Stimulated activated CD4-positive, alpha-beta T cell treated with anti-CD3 and anti-CD28 coated beads, Interleukin-15, amount 100 ng/mL, for 48 hours (primary cell): ENCODE measurements around the gene EPHA2.

ENCODE experiments used
- DNase-seq, 2 donors: peaks; one replicate each; pipeline ENCODE4 v3.0.0-alpha.2; 2020; ENCODE audit warnings: low read depth in 2 of 2

EPHA2 gene

DNA sequence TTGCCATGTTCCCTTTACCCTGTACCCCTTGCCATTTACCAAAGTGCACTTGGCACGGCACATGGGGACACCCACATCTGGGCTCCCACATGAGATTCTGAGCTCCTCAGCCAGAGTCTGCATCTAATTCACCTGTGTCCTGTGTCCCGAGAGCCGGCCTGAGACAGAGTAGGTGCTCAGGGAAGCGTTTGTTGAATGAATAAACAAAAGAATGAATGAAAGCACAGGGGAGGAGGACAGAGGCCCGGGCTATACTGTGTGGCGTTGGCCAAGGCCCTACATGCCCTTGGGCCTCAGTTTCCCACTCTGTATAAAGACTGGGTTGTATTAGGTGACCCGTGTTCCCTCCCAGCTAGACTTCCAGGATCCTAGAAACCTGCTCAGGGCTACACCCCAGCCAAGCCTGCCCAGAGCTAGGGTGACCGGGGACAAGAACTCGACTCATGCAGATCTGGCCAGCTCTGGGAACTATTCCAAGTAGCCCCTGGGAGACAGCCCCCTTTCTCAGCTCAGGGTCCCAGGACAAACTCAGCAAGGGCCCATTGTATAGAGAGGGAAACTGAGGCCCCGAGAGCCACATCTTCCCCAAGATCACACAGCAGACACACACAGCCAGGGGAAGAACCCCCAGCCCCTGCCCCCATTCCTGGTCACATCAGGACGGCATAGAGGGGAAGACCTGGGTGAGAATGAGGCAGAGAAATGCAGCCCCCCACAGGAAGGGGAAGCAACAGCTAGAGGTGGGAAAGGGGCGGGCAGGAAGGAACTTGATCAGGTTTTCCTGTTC is 6.0 kb downstream of the EPHA2 start:
- DNase-seq: no peak

DNA sequence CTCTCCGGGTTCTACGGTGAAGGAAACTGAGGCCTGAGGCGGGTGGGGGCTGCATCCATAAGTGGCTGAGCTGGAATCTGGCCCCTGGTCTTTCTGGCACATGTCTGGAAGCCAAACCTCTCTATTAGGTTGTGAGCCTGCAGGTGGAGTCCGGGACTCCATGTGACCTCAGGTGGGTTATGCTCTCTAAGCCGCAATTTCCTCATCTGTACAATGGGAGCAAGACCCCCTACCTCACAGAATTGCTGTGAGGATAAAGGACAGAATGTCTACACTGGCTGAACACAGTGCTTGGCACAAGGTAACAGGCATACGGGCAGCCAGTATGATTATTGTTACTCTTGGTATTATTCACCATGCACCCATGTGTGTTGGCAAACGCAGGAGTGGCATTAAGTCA is 6.7 kb downstream of the EPHA2 start:
- no peak for DNase-seq

DNA sequence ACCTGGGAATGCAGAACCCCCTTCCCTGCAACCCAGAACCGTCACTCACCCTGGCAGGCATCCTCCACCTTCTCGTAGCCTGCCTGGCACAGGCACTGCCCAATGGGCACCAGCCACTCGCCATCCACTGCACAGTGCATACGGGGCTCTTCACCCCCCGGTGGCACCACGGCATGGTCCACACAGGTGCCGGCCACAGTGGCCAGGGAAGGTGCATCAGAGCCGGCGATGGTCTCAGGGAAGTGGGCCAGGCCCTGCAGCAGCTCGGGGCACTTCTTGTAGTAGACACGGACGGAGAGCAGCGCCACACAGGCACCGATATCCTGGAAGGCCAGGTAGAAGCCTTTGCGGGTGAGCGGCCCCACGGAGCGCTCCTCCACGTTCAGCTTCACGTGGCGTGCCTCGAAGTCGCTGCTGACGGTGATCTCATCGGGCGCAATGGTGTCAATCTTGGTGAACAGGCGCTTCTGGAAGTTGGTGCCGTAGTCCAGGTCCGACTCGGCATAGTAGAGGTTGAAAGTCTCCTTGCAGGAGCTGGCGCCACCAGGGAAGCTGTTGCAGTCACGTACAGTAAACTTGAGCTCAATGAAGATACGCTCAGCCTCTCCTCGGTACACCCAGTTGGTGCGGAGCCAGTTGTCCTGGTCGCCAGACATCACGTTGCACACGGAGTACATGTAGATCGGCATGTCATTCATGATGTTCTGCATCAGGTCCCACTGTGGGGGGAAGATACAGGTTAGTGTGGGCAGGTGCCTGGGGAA is 7.4 kb downstream of the EPHA2 start:
- DNase-seq: no peak

DNA sequence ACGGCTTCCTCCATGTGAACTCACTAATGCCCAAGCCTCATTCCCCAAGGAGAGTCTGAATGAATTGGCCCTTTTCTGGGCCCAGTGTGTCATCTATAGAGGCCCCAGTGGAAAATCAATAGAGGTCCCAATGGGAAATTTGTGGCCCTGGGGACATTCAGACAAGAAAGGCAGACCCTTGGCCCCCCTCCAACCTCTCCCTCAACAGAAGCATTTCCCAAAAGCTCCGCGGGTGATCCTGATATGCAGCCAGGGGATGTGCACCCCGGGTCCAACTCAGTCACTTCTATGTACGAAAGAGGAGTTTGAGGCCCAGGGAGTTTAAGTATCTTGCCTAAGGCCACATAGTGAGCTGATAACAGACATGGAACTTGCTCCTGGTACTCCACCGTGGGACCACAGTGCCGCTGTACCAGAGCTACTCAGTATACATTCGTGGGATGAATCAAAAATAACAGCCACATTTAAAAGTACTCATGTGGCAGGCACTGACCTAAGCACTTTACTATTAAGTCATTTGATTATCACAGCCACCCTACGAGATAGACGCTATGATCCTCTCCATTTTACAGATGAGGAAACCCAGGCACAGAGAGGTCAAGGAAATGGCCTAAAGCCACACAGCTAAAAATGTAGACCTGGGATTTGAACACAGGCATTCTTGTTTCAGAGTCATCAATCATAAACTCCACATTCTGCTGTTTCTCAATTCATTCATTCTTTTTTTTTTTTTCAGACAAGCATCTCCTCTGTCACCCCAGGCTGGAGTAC is 8.5 kb downstream of the EPHA2 start:
- no peak for DNase-seq

DNA sequence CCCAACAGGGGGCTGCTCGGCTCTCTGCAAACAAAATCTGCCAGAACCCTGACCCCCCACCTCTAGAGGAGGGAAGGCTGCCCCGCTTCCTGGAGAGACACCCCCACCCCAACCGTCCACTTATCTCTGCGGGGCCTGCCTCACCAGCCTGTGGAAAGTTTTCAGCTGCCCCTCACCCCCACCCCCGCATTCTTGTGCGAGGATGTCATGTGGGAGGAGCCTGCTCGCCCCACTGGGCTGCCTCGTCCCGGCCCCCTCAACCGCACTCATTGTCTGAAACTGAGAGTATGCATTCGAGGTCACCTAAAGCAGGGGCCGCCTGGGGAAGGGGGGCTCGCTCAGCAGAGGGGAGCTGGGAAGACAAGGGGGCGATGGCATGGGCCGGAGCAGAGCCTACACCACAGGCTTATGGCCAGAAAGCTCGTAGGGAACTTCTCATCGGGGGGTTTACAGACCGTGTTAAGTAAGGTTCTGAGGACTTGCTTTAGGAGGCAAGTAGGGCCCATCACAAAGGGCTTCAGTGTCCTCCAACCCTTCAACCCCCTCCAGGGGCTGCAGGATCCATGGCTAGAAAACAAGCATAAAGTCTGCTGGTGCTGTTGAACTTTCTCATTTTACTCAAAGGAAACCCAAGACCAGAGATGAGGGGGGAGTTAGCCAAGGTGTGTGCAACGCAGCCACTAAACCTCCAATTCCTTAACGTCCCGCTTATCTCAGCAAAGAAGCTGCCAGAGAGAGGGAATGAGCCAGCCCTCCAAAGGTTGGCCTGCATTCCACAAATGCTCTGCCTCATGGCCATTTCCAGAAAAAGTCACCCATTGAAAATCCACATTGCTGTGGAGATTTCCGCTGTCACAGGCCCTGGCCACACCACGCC is 9.4 kb downstream of the EPHA2 start:
- DNase-seq: no peak

DNA sequence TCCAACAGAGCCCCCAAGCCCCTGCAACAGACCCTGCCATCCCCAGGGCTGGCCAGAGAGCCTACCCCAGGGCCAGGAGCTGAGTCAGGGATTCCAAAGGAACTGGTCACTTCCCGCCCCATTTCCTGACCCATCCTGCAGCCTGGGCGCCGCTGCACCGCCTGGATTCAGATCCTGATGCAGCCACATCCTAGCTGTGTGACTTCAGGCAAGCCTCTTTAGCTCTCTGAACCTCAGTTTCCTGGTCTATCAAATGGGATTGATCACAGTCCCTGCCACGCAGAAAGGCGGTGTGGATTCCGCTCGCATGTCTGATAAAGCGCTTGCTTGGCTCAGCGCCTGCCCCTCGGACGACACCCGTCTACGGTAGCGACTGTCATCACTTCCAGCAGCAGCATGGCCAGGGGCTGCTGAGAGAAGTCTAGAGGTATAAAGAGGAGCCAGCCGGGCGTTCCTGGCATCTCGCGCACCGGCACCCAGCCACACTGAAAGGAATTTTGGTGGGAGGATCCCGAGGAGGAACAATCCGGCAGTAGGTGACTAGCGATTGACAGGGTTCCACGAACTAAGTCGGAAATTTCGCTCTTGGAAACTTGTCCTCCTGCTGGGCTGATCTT is 10.1 kb downstream of the EPHA2 start:
- no peak for DNase-seq

DNA sequence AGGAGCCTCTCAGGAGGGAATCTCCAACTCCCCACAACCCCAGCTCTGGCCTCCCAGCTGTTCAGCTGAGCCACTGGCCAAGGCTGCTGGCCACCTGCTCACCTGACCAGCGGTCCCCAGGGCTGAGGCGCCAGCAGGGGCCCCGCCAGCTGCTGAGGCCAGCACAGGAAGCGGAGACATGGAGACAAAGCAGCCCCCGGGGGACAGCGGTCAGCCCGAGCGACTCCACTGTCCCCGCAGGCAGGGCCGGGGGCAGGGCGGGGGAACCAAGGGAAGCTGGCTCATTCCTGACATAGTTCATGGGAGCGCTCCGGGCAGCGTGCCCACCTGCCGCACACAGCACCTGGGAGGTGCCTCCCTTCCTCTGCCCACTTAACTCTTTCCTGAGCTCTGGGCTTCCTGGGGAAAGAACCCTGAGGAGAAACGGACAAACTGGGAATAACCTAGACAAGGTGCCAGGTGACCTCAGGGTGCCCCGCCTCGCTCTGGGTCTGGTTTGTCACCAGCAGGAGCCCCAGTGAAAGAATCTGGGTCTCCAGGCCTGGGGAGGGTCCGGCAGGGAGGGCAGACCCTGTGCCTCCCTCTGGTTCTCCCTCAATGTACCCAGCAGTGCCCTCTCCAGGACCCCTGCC is 10.7 kb downstream of the EPHA2 start:
- no peak for DNase-seq

DNA sequence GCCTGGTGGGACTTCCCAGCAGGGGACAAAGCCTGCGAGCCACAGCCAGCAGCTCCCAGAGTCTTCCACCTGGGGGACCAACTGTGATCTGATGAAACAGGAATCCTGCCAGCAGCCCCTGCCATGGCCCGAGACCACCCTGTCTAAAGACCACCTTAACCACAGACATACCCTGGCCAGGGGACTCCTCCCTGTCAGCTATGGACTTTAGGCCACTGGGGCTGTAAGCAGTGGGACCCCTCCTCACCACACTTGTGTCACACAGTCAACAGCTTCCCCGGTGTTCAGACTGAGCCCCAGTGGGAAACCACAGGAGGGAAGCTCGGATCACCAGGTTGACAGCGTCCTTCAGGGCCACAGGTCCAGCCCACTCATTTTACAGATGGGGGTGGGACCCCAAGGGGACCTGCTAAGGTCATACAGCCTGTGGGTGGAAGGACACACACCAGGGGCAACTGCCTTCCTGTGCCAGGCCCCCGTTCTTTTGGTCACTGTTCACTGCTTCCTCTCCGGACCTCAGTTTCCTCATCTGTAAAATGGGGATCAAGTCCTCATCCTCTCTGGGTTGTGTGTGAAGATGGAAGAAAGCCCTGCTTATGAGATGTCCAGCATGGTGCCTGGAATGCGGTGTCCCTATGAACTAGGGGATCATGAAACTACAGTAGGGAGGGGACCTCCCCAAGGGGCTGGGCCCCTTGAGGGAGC is 11.4 kb downstream of the EPHA2 start:
- no peak for DNase-seq

DNA sequence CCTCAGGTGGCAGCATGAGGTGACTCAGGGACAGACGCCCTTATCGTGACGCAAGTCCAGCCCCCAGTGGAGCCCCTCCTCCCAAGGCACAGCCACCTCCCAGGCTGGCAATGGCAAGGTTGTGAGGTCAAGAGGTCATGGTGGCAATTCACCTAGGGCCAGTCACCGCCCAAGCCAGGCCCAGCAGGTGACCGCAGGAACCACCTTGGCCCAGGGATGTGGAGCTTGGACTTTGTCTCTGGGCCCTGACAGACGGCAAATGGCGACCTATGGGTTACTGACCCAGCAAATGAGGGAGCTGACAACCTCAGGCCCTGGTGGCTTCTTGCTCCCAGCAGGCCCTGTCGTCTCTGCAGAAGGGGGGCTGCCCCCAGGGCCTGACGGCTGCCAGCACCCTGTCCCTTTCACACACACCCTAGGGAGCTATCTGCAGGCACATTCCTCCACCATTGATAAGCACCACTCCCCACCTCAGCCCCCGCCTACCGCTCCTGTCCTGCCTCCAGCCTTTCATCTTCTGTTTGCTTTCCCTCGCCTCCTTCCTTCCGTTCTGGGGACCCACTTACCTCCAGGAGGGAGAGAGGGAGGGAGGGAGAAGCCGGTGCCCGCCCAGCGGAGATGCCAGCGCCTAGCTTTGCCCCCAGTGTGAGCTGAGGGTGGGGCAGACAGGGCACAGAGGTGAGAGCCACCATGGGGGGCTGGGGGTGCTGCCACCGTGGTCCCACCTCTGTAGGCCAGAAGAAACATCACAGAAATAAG is 12.1 kb downstream of the EPHA2 start:
- no peak for DNase-seq

DNA sequence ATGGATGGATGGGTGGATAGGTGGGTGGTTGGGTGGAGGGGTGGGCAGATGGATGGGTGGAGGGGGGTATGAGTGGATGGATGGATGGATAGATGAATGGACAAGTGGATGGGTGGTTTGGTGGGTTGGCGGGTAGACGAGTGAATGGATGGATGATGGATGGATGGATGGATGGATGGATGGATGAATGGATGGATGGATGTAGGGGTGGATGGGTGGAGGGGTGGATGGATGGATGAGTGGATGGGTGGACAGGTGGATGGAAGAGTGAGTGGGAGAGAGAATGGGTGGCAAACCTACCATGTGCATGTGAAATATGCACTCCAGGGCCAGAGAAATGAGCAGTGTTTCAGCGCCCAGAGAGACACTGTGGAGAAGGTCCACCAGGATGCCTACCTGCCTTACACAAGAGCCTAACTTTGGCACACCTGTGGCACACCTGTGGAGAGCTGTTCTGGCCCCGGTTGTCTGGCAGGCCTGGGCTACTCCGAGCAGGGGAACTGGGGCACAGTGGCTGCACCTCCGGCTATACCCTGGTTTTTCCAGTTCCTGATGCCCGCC is 12.8 kb downstream of the EPHA2 start:
- DNase-seq: no peak

DNA sequence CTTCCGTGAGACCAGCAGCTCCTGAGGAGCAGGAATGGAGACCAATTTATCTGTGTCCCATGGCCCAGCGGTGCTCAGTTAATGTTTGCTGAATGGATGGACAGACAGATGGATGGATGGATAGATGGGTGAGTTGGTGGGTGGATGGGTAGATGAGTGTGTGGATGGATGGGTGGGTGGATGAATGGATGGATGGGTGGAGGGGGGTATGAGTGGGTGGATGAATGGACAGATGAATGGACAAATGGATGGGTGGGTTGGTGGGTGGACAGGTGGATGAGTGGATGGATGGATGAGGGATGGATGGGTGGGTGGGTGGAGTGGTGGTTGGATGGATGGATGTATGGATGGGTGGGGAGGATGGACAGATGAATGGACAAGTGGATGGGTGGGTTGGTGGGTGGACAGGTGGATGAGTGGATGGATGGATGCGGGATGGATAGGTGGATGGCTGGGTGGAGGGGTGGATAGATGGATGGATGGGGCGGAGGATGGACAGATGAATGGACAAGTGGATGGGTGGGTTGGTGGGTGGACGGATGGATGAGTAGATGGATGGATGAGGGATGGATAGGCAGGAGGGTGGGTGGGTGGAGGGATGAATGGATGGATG is 13.4 kb downstream of the EPHA2 start:
- no peak for DNase-seq

DNA sequence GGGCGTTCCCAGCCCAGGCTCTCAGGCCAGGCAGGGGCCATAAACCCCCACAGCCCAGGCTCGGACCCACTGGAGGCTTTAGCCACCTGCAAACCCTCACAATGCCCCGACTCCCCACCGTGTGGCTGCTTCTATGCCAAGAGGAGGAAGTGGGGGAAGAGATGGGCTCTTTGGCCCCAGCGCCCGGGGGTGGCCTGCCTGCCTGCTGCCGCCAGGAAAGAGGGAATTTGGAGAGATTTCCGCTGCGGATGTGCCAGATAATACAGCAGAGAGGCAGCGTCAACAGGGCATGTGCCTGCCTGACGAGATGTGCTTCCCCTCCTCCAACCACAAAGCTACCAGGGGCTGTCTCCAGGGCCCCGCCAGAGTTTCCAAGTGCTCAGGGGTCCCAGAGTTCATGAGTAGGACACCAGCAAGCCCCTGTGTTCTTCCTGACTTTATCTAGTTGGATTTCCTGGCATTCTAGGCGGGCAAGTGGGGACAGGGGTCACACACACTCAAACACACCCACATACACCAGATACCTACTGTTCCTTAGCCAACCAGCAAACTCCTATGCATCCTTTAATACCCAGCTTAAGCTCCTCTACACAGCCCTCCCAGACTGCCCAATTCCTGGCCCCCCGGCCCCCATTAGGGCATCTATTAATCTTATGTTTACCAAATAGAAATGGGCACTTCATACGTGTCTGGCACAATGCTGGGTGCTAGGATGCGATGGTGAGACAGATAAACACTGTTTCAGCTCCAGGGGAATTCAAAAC is 14.1 kb downstream of the EPHA2 start:
- no peak for DNase-seq

DNA sequence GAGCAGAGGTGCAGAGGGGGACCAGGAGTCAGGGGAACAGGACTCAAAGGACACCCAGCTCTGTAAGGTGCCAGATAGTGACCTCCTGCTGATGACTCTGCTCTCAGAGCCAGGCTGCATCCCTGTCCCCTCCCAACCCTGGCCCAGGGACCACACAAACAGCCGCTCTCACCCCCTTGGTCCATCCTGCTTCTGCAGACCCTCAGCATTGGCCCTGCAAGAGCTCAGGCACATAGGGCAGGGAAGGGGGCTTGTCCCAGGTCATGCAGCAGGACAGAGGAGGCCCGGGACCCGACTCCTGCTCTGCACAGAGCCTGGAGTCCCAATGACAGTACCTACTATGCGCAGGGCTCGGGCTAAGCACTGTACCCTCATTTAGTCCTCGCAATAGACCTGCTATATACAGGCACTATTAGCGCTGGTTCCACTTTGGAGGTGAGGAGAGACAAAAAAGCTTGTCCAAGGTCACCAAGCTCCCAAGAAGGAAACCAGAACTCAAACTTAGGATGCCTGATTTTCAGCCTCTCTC is 15.7 kb downstream of the EPHA2 start:
- no peak for DNase-seq

DNA sequence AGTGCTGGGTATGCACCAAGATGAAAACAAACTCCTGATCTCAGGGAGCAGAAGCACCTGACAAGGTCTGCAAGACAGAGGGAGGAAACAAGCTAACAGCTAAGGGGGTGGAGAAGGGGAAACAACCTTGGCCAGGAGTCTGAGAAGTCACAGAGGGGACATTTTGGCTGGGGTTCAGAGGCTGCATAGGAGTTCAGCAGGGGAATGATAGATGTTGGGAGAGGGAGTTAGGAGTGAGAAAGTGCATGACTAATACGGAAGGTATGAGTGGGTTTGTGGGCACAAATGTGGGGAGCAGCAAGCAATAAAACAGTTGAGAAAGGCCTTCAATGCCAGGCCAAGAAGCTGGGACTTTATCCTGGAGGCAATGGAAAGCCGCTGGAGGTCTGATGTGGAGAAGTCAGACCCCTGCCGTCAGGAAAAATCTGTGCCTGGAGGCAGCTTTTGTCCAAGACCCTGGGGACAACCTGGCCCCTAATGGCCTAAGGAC is 16.4 kb downstream of the EPHA2 start:
- DNase-seq: no peak

DNA sequence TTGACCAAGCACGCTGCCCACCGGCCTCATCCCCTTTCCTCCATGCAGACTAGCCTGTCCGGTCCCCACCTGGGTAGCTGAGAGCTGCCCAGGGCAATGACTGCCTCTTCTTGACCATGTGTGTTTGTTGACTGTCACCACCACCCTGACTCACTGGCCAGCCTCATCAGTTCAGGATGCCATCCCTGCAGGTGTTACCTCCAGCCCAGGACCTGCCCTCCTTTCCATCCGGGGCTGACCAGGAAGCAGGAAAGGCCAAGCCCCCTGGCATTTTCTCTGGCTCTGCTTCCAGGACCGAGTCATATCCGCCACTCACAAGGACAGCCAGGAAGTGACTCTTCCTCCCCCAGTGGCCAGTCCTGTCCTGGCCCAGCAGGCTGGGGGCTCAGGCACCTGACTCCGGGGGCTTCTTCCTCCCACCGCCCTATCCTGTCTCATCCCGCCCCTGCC is 17.1 kb downstream of the EPHA2 start:
- no peak for DNase-seq

DNA sequence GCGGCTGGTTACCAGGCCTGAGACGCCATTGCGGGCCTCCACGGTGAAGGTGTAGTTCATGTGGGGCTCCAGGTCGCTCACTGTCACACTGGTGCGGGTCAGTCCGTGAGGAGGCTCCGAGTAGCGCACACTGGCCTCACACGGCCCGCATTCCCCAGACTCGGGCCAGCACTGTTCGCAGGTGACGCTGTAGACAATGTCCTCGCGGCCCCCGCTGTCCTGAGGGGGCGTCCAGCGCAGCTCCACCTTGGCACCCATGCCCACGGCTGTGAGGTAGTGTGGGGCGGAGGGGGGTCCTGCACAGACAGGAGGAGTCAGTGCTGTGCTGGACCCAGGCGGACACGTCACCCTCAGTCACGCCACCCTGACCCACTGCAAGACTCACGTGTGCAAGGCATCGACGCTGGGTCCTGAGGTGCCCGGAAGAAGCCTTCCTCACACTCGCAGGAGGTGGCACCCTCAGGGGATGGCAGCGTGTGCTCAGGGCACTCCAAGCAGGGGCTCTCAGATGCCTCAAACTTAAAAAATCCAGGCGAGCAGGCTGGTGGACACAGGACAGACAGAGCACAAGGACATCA is 17.9 kb downstream of the EPHA2 start:
- DNase-seq: no peak

DNA sequence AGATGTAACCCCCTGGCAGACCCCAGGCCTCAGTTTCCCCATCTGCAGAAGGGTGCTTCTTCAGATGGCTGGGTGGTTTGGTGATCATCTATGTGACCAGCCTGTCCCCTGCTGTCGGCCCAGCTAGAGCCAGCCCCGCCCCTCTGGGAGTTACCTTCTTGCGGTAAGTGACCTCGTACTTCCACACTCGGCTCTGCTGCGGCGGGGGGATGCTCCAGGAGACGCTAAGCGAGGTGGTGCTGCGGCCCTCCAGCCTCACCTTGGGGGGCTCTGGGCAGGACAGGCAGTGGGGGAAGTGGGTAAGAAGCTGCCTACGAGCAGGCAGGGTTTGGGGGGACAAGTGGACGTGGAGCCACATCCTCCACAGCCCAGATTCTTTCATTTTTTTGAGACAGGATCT is 20.4 kb downstream of the EPHA2 start:
- DNase-seq: no peak
